ENCODE measurements around the gene ANKFY1. TPM values are rescaled to one million over a fixed set of nuclear protein-coding genes. Genes with fewer than 3 reads are reported as not detected.

Gene ANKFY1
- total RNA-seq, 1 experiment from 2014 or later: 46.8 TPM

GRCh38 chr17:4229627-4230541 is 33.9 kb downstream of the ANKFY1 start:
- Mint-ChIP-seq H3K4me1 (no peaks in the 10 kb centered on the region), H3K4me3 (no peak overlapping the region), H3K36me3 (peaks cover 14% of the 10 kb centered on the region), H3K27me3 (ENCODE audit: low read depth) (no peaks in the 10 kb centered on the region), H3K9me3 (no peaks in the 10 kb centered on the region), H3K27ac (peak overlapping the region; percentile 63)
- ChIA-PET CTCF (interaction anchor here (1.1 to 1.9 kb wide), 4 partner anchors 14 to 75 kb away, joined by 3 to 9 read pairs (median 6); no protein-coding TSS in a partner anchor), POLR2A (interaction anchor here (0.5 kb wide), 1 partner anchor 143 kb away, joined by 4 read pairs; no protein-coding TSS in a partner anchor)
- no peak for TF ChIP-seq ATF6 (CRISPR knock-in tag; IDR thresholded peaks at IDR 0.05)
- no peak for TF ChIP-seq SMAD4 (CRISPR knock-in tag; IDR thresholded peaks at IDR 0.05)
- TF ChIP-seq ZNF317 (CRISPR knock-in tag; IDR thresholded peaks at IDR 0.05; ENCODE audit: borderline replicate concordance, low read depth): no peak
- no peak for TF ChIP-seq USF1 (CRISPR knock-in tag; IDR thresholded peaks at IDR 0.05)
- no peak for TF ChIP-seq ZMAT4 (CRISPR knock-in tag; IDR thresholded peaks at IDR 0.05)
- no peak for TF ChIP-seq ZNF219 (CRISPR knock-in tag; IDR thresholded peaks at IDR 0.05; ENCODE audit: borderline replicate concordance)
- no peak for TF ChIP-seq ZNF416 (CRISPR knock-in tag; IDR thresholded peaks at IDR 0.05)
- no peak for TF ChIP-seq E2F1 (CRISPR knock-in tag; IDR thresholded peaks at IDR 0.05)
- no peak for TF ChIP-seq ZBTB43 (CRISPR knock-in tag; IDR thresholded peaks at IDR 0.05)
- TF ChIP-seq NFYB (CRISPR knock-in tag; conservative IDR thresholded peaks at IDR 0.05; ENCODE audit: low read depth): no peak
- TF ChIP-seq ZNF121 (CRISPR knock-in tag; IDR thresholded peaks at IDR 0.05): no peak
- no peak for TF ChIP-seq ATF2 (CRISPR knock-in tag; IDR thresholded peaks at IDR 0.05; ENCODE audit: borderline replicate concordance, low read depth)
- TF ChIP-seq ATF3 (CRISPR knock-in tag; conservative IDR thresholded peaks at IDR 0.05): no peak
- TF ChIP-seq EMX1 (CRISPR knock-in tag; IDR thresholded peaks at IDR 0.05): no peak
- no peak for TF ChIP-seq SOX15 (CRISPR knock-in tag; IDR thresholded peaks at IDR 0.05)
- TF ChIP-seq ZBTB21 (CRISPR knock-in tag; IDR thresholded peaks at IDR 0.05; ENCODE audit: borderline replicate concordance): no peak
- ATAC-seq: no peak
- no peak for DNase-seq (ENCODE audit: low spot score)
